H1 (cell line): ENCODE measurements around the gene DPF3. TPM values are rescaled to one million over a fixed set of nuclear protein-coding genes. Genes with fewer than 3 reads are reported as not detected.

Experiments
- CTCF ChIA-PET: fragments of 300-600 bp; sonication (Branson Sonifier 250); formaldehyde crosslinking; loops from one replicate; lab custom pipeline; 2021; ENCODE audit not compliant: partially characterized antibody; lab: Charles Lee
- POLR2A ChIA-PET: fragments of 300-600 bp; sonication (Branson Sonifier 250); formaldehyde crosslinking; loops from one replicate; lab custom pipeline; 2021; ENCODE audit warnings: inconsistent platforms; ENCODE audit not compliant: partially characterized antibody; lab: Charles Lee
- DNase-seq, 2 experiments: peaks; one replicate each; pipeline versions ENCODE4 v3.0.0 to v3.0.0-alpha.2; 2010 to 2022; ENCODE audit warnings: low spot score in 2 of 2, low read depth in 1 of 2, mixed read lengths in 1 of 2
- FAIRE-seq: peaks from 2 replicates; lab custom pipeline; 2011; peaks lifted over from hg19 to GRCh38; lab: Jason Lieb, UNC
- H2AFZ ChIP-seq: 2 replicates; pipeline ENCODE4 v1.8.1; 2012; ENCODE audit warnings: low read length, inconsistent platforms
- H2AK5ac ChIP-seq: 2 replicates; pipeline ENCODE4 v1.6.1; 2013; ENCODE audit warnings: low read depth, low read length
- H2BK120ac ChIP-seq: replicated peaks from 2 replicates; pipeline ENCODE3; 2013; ENCODE audit warnings: low read depth, low read length, inconsistent platforms
- H2BK12ac ChIP-seq: 2 replicates; pipeline ENCODE4 v1.6.1; 2013; ENCODE audit warnings: low read depth, low read length
- H2BK15ac ChIP-seq: 2 replicates; pipeline ENCODE4 v1.6.1; 2013; ENCODE audit warnings: low read length
- H2BK20ac ChIP-seq: 2 replicates; pipeline ENCODE4 v1.6.1; 2013; ENCODE audit warnings: low read length
- H2BK5ac ChIP-seq: 2 replicates; pipeline ENCODE4 v1.6.1; 2013; ENCODE audit warnings: low read depth, low read length
- H3K14ac ChIP-seq: 2 replicates; pipeline ENCODE4 v1.6.1; 2013; ENCODE audit warnings: inconsistent platforms; ENCODE audit not compliant: insufficient read length
- H3K18ac ChIP-seq: 2 replicates; pipeline ENCODE4 v1.6.1; 2013; ENCODE audit warnings: low read length; ENCODE audit errors: extremely low read depth
- H3K23ac ChIP-seq: 2 replicates; pipeline ENCODE4 v1.6.1; 2013; ENCODE audit warnings: inconsistent platforms; ENCODE audit not compliant: insufficient read length
- H3K23me2 ChIP-seq: 2 replicates; pipeline ENCODE4 v1.6.1; 2013; ENCODE audit warnings: low read depth, low read length
- H3K27ac ChIP-seq: 2 replicates; pipeline ENCODE4 v1.6.1; 2011; ENCODE audit warnings: low read depth, low read length, inconsistent platforms
- H3K27me3 ChIP-seq, 4 experiments: replicated peaks in 1 of 4; 1 replicate in 1 of 4; 2 replicates in 3 of 4; pipeline versions ENCODE4 v1.6.1 to v1.8.1; 2011 to 2013; ENCODE audit warnings: low read length in 3 of 4, mild to moderate bottlenecking in 3 of 4, inconsistent platforms in 2 of 4, mixed read lengths in 2 of 4, moderate library complexity in 1 of 4; ENCODE audit not compliant: control insufficient read depth in 3 of 4, insufficient read depth in 3 of 4; ENCODE audit errors: extremely low read depth in 1 of 4
- H3K36me3 ChIP-seq, 4 experiments: 2 replicates each; pipeline versions ENCODE4 v1.6.1 to v1.8.1; 2011 to 2013; ENCODE audit warnings: mild to moderate bottlenecking in 4 of 4, low read length in 3 of 4, moderate library complexity in 2 of 4, control low read depth in 1 of 4, inconsistent platforms in 1 of 4; ENCODE audit not compliant: insufficient read depth in 4 of 4, control insufficient read depth in 2 of 4
- H3K4ac ChIP-seq: replicated peaks from 2 replicates; pipeline ENCODE3; 2013; ENCODE audit warnings: low read length, low read depth, mixed read lengths, inconsistent platforms; ENCODE audit not compliant: insufficient read length
- H3K4me1 ChIP-seq, 4 experiments: replicated peaks in 1 of 4; 1 replicate in 1 of 4; 2 replicates in 3 of 4; pipeline versions ENCODE4 v1.6.1 to v1.8.1; 2011 to 2013; ENCODE audit warnings: low read length in 3 of 4, inconsistent platforms in 2 of 4, mixed read lengths in 1 of 4; ENCODE audit not compliant: insufficient read depth in 4 of 4, control insufficient read depth in 3 of 4
- H3K4me2 ChIP-seq, 2 experiments: 2 replicates each; pipeline versions ENCODE4 v1.6.1 to v1.8.1; 2011 to 2013; ENCODE audit warnings: low read depth in 2 of 2, low read length in 2 of 2, control low read depth in 1 of 2, inconsistent platforms in 1 of 2, mild to moderate bottlenecking in 1 of 2; ENCODE audit not compliant: insufficient read depth in 1 of 2
- H3K4me3 ChIP-seq, 4 experiments: fragments of 200-600, 300-600 bp in 1 of 4; sonication (generic), shearing (Covaris generic), sonication (Bioruptor Twin) in 1 of 4; 2 replicates each; pipeline versions ENCODE4 v1.5.1 to v1.8.1; 2011 to 2016; ENCODE audit warnings: low read length in 4 of 4, low read depth in 3 of 4, control low read depth in 2 of 4, inconsistent platforms in 2 of 4, mild to moderate bottlenecking in 2 of 4, mixed read lengths in 1 of 4, moderate library complexity in 1 of 4; ENCODE audit not compliant: insufficient read depth in 2 of 4; ENCODE audit errors: extremely low read depth in 1 of 4
- H3K56ac ChIP-seq: replicated peaks from 2 replicates; pipeline ENCODE3; 2013; ENCODE audit warnings: low read depth, mild to moderate bottlenecking, mixed read lengths, low read length, inconsistent platforms; ENCODE audit not compliant: insufficient read length
- H3K79me1 ChIP-seq: 2 replicates; pipeline ENCODE4 v1.6.1; 2013; ENCODE audit warnings: low read depth, low read length, control low read depth
- H3K79me2 ChIP-seq, 2 experiments: 2 replicates each; pipeline versions ENCODE4 v1.6.1 to v1.8.1; 2012 to 2013; ENCODE audit warnings: low read length in 2 of 2, mild to moderate bottlenecking in 2 of 2, inconsistent platforms in 1 of 2; ENCODE audit not compliant: insufficient read depth in 2 of 2, control insufficient read depth in 1 of 2
- H3K9ac ChIP-seq, 4 experiments: replicated peaks in 1 of 4; 1 replicate in 1 of 4; 2 replicates in 3 of 4; pipeline versions ENCODE4 v1.6.1 to v1.8.1; 2011 to 2013; ENCODE audit warnings: low read depth in 3 of 4, low read length in 3 of 4, control low read depth in 2 of 4, mild to moderate bottlenecking in 2 of 4, moderate library complexity in 2 of 4, inconsistent platforms in 1 of 4; ENCODE audit errors: extremely low read depth in 1 of 4
- H3K9me3 ChIP-seq, 2 experiments: 2 replicates each; pipeline versions ENCODE4 v1.6.1 to v1.8.1; 2012 to 2013; ENCODE audit warnings: mild to moderate bottlenecking in 2 of 2, moderate library complexity in 2 of 2, control low read depth in 1 of 2, inconsistent platforms in 1 of 2, low read depth in 1 of 2, low read length in 1 of 2, mixed read lengths in 1 of 2; ENCODE audit not compliant: insufficient read depth in 2 of 2
- H4K20me1 ChIP-seq, 2 experiments: replicated peaks in 1 of 2; 2 replicates each; pipeline versions ENCODE3 to v1.8.1; 2011 to 2013; ENCODE audit warnings: inconsistent platforms in 2 of 2, low read length in 2 of 2, mild to moderate bottlenecking in 1 of 2; ENCODE audit not compliant: insufficient read depth in 2 of 2, control insufficient read depth in 1 of 2
- H4K5ac ChIP-seq: 2 replicates; pipeline ENCODE4 v1.6.1; 2013; ENCODE audit warnings: low read length, low read depth, mixed read lengths, inconsistent platforms; ENCODE audit not compliant: insufficient read length
- H4K8ac ChIP-seq: 2 replicates; pipeline ENCODE4 v1.8.0; 2013; ENCODE audit warnings: mild to moderate bottlenecking, moderate library complexity, low read length, inconsistent platforms; ENCODE audit not compliant: insufficient read depth; ENCODE audit errors: extremely low read depth
- H4K91ac ChIP-seq: replicated peaks from 2 replicates; pipeline ENCODE3; 2013; ENCODE audit warnings: low read length, mixed read lengths, inconsistent platforms; ENCODE audit not compliant: insufficient read length
- CBX5 ChIP-seq: fragments of 300-800, 300-1000 bp; sonication (generic); IDR thresholded peaks from 2 replicates; pipeline ENCODE4 v1.7.1; 2016; ENCODE audit warnings: antibody characterized with exemption, low read length, low read depth
- GABPA ChIP-seq: IDR thresholded peaks from 2 replicates; pipeline ENCODE4 v1.6.1; 2011; ENCODE audit warnings: mild to moderate bottlenecking, low read length, moderate library complexity, borderline replicate concordance; ENCODE audit not compliant: insufficient read depth
- HDAC6 ChIP-seq: IDR thresholded peaks from one replicate; pipeline ENCODE4 v1.7.1; 2012; ENCODE audit warnings: low read depth, mild to moderate bottlenecking, inconsistent platforms, low read length, moderate library complexity
- PHF8 ChIP-seq: fragments of 200-600 bp; sonication (generic); conservative IDR thresholded peaks from 2 replicates; pipeline ENCODE4 v1.7.1; 2012; ENCODE audit warnings: low read depth, mild to moderate bottlenecking, inconsistent platforms, low read length, moderate library complexity
- POLR2AphosphoS5 ChIP-seq: IDR thresholded peaks from 2 replicates; pipeline ENCODE4 v1.6.1; 2011; ENCODE audit warnings: low read depth, low read length
- RNF2 ChIP-seq: fragments of 200-900, 300-1000 bp; sonication (generic); IDR thresholded peaks from 2 replicates; pipeline ENCODE4 v1.7.1; 2016; ENCODE audit warnings: borderline replicate concordance, low read depth, mild to moderate bottlenecking, antibody characterized with exemption, low read length; ENCODE audit not compliant: poor library complexity, severe bottlenecking; ENCODE audit errors: missing control alignments
- SAP30 ChIP-seq: fragments of 300-600 bp; sonication (generic); IDR thresholded peaks from 2 replicates; pipeline ENCODE4 v1.7.1; 2012; ENCODE audit warnings: low read length, moderate library complexity, mild to moderate bottlenecking, inconsistent platforms; ENCODE audit not compliant: insufficient read depth, insufficient replicate concordance
- TBP ChIP-seq: IDR thresholded peaks from 2 replicates; pipeline ENCODE4 v1.6.1; 2011; ENCODE audit warnings: low read depth, low read length, improper control_type of control experiment
- ZNF274 ChIP-seq: IDR thresholded peaks from 2 replicates; pipeline ENCODE4 v1.7.0; 2012; ENCODE audit warnings: low read length, borderline replicate concordance; ENCODE audit errors: extremely low read depth
- WGBS, 2 experiments: shearing (Covaris generic) in 1 of 2; methylation state at CpG; one replicate each; pipeline versions ENCODE4 v1.1.6 to v1.1.7; 2013 to 2015; ENCODE audit warnings: low lambda C conversion rate in 2 of 2, mixed read lengths in 2 of 2, inconsistent platforms in 1 of 2, low coverage in 1 of 2, missing lambda C conversion rate in 1 of 2; ENCODE audit not compliant: insufficient replicate concordance in 2 of 2, insufficient coverage in 1 of 2, insufficient read length in 1 of 2; ENCODE audit errors: extremely low coverage in 1 of 2, missing lambda C conversion rate in 1 of 2; 5-methylcytosine and 5-hydroxymethylcytosine counted together
- polyA plus RNA-seq, 7 experiments: library from polyadenylated mRNA; depleted of rRNA in 3 of 7; stranded (reverse) in 5 of 7; unstranded in 2 of 7; fragments of >200 nt in 5 of 7; fragments of 200-250 nt in 2 of 7; gene quantifications; 1 replicate in 5 of 7; 2 replicates in 1 of 7; 4 replicates in 1 of 7; pipeline versions ENCODE4 v1.2.1 to v1.2.3, GENCODE V29; 2011 to 2013; ENCODE audit warnings: missing spikeins in 2 of 7, mixed read lengths in 2 of 7
- total RNA-seq: library from RNA; stranded (reverse); fragmentation: NEBNext Ultra II Directional; extraction: Animal tissue kit (Norgen Biotek cat#: 25700); gene quantifications from 2 replicates; pipeline ENCODE4 v1.2.1, GENCODE V29; 2021
- TF ChIP-seq, protein P1 (sequence below): IDR thresholded peaks from 2 replicates; pipeline ENCODE4 v1.6.1; 2012; ENCODE audit warnings: inconsistent platforms

The DPF3 gene
- total and polyA plus RNA-seq, 2 of the 8 experiments (the other 6 are each of a cell fraction or from before 2014, with no cell fraction given), result 0.19 TPM; not detected in 1

DNA sequence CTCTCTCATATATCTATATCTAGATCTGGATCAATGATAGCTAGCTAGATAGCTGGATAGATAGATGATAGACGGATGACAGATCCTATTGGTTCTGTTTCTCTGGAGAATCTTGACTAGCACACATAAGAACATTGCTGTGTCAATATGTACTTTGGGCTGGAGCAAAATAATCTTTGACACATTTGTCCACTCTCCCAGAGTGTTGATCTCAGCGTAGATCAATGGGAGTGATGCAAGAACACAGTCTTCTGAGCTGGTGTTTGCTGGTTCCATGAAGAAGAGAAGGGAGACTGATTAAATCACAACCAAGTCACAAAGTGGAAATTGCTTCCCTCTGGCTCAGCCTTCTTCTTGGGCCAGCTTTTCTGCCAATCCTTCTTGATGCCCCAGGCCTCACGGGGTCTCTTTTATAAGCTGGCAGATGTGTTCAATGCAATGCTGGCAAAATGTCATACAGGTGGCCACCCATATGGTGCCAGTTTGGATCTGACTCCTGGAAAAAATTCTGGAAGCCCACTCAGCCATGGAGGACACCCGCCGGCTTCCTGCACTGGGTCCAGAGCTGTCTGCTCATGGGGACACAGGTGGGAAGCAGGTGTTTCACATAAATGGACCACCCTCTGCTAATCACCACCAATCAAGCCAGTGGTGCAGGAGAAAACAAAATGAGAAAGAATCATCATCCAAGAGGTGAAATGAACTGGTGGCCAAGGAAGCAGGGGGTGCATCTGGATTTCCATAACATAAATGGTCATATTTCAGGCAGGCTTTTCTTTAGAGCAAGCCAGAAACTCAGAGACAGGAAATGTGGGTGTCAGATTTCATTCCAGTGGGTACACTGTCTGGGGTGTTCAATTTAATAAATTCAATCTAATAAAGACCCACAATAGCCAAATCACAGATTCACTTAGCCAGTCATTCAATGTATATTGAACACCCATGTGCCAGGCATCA lies 310.3 kb downstream of the DPF3 start:
- no peak overlapping the region for H2AK5ac ChIP-seq
- no peaks in the 10 kb centered on the region for H3K23me2 ChIP-seq
- no peaks in the 10 kb centered on the region for H3K9me3 ChIP-seq
- no peak overlapping the region for H2BK5ac ChIP-seq
- DNase-seq (no peak), FAIRE-seq (no peak)
- no peak overlapping the region for H2BK120ac ChIP-seq
- no peak overlapping the region for H4K91ac ChIP-seq
- no peaks in the 10 kb centered on the region for H3K79me1 ChIP-seq
- no peak overlapping the region for H3K27ac ChIP-seq
- no peak overlapping the region for H2BK12ac ChIP-seq
- no peaks in the 10 kb centered on the region for H4K20me1 ChIP-seq
- H2BK20ac ChIP-seq, result no peak overlapping the region
- no peak overlapping the region for H3K4me2 ChIP-seq
- no peak overlapping the region for H3K9ac ChIP-seq
- H3K4me1 ChIP-seq, result no peaks in the 10 kb centered on the region
- H3K27me3 ChIP-seq, result no peaks in the 10 kb centered on the region
- H3K23ac ChIP-seq, result no peak overlapping the region
- H3K56ac ChIP-seq, result no peak overlapping the region
- H3K14ac ChIP-seq, result no peak overlapping the region
- H2AFZ ChIP-seq, result no peak overlapping the region
- no peak overlapping the region for H4K5ac ChIP-seq
- 97% methylated on average over 5 of the region's 5 CpGs; no CpG with 5 or more reads in 1 of the 2 experiments for WGBS, 2 experiments
- H3K79me2 ChIP-seq, result no peaks in the 10 kb centered on the region
- no peak overlapping the region for H3K4ac ChIP-seq
- no peak overlapping the region for H4K8ac ChIP-seq
- no peaks in the 10 kb centered on the region for H3K36me3 ChIP-seq
- H3K18ac ChIP-seq, result no peak overlapping the region
- H3K4me3 ChIP-seq, result no peak overlapping the region
- ChIA-PET CTCF (interaction anchor here (0.6 to 1.2 kb wide), 2 partner anchors 30 to 36 kb away, joined by 4 to 5 read pairs; no protein-coding TSS in a partner anchor), POLR2A (interaction anchor here (1.4 kb wide), 1 partner anchor 8 kb away, joined by 3 read pairs; no protein-coding TSS in a partner anchor)
- H2BK15ac ChIP-seq, result no peak overlapping the region
- no peak for TF ChIP-seq PHF8
- no peak for TF ChIP-seq HDAC6
- TF ChIP-seq RNF2, result no peak
- no peak for TF ChIP-seq POLR2AphosphoS5
- no peak for TF ChIP-seq ZNF274
- TF ChIP-seq SAP30, result no peak
- no peak for TF ChIP-seq CBX5
- TF ChIP-seq TBP, result no peak
- TF ChIP-seq, protein P1, sequence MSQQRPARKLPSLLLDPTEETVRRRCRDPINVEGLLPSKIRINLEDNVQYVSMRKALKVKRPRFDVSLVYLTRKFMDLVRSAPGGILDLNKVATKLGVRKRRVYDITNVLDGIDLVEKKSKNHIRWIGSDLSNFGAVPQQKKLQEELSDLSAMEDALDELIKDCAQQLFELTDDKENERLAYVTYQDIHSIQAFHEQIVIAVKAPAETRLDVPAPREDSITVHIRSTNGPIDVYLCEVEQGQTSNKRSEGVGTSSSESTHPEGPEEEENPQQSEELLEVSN, result no peak
- TF ChIP-seq GABPA, result no peak
